OCI-LY1 (cell line): ENCODE data around the gene PLEKHJ1.

Experiments used
- CTCF ChIP-seq: fragments of 200-600 bp; sonication (generic), shearing (Covaris generic); IDR thresholded peaks from 2 replicates; pipeline ENCODE4 v1.5.1; 2017; ENCODE audit warnings: mild to moderate bottlenecking, antibody characterized with exemption, low read length, moderate library complexity, mixed read lengths
- EZH2 ChIP-seq: fragments of 200-600 bp; sonication (generic), shearing (Covaris generic); IDR thresholded peaks from 2 replicates; pipeline ENCODE4 v1.8.0; 2017; ENCODE audit warnings: borderline replicate concordance, mixed run types, mild to moderate bottlenecking, antibody characterized with exemption, low read length, moderate library complexity, mixed read lengths

GRCh38 chr19:2280633-2281264 is 44.6 kb upstream of the PLEKHJ1 start:
- no peak for TF ChIP-seq CTCF
- TF ChIP-seq EZH2, result no peak
